ENCODE measurements around the gene SYT11. TPM values are rescaled to one million over a fixed set of nuclear protein-coding genes. Genes with fewer than 3 reads are reported as not detected.

The SYT11 gene, protein sequence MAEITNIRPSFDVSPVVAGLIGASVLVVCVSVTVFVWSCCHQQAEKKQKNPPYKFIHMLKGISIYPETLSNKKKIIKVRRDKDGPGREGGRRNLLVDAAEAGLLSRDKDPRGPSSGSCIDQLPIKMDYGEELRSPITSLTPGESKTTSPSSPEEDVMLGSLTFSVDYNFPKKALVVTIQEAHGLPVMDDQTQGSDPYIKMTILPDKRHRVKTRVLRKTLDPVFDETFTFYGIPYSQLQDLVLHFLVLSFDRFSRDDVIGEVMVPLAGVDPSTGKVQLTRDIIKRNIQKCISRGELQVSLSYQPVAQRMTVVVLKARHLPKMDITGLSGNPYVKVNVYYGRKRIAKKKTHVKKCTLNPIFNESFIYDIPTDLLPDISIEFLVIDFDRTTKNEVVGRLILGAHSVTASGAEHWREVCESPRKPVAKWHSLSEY
- 9.6 TPM for total RNA-seq
- long read RNA-seq, full-length matches to known transcripts = 3 of 10 reads
- long read RNA-seq, partial matches to known transcripts = 6 of 10 reads
- long read RNA-seq, other reads (novel, unspliced or antisense) = 1 of 10 reads

DNA sequence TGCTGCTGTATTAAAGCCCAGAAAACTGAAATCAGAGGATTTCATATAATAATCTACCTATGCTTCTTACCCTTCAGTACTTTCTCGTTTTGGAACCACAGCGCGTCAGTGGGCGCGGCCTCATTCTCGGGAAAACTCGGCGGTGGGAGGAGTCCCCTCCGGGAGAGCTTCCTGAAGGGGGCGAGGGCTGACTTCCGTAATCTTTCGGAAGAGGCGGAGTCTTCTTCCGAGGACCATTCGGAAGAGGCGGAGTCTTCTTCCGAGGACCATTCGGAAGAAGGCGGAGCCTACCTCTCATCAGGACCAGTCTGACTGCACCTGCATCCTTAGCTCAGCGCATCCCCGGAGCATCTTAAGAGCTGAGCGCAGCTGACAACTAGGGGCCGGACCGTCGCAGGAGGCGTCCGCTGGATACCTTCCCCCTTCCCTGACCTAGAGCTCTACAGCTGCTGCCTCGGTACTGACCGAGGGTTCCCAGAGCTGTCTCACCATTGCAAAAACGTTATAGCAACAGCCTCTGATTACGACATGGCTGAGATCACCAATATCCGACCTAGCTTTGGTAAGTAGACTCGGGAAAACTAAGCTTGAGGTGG, at the start of gene SYT11:
Gene SYT11 (plus strand): TSS at position 334 of the 596 bp plus-strand sequence. CDS start 195 bp downstream, at position 529.
- Histone ChIP-seq H3K27ac (peak within 1 kb of the TSS; percentile 78), H3K4me1 (peaks cover 45% of the 10 kb centered on the region), H3K9me3 (no peaks in the 10 kb centered on the region), H3K4me3 (peak within 1 kb of the TSS; percentile 55), H3K27me3 (ENCODE audit: low read depth) (no peaks in the 10 kb centered on the region), H3K36me3 (peaks cover 11% of the 10 kb centered on the region)
- ATAC-seq = peak; percentile 95 to 96
- peak; percentile 95 for DNase-seq
- intact Hi-C loops (cut with DNase I) = no loop called here
- TF ChIP-seq, protein P1, sequence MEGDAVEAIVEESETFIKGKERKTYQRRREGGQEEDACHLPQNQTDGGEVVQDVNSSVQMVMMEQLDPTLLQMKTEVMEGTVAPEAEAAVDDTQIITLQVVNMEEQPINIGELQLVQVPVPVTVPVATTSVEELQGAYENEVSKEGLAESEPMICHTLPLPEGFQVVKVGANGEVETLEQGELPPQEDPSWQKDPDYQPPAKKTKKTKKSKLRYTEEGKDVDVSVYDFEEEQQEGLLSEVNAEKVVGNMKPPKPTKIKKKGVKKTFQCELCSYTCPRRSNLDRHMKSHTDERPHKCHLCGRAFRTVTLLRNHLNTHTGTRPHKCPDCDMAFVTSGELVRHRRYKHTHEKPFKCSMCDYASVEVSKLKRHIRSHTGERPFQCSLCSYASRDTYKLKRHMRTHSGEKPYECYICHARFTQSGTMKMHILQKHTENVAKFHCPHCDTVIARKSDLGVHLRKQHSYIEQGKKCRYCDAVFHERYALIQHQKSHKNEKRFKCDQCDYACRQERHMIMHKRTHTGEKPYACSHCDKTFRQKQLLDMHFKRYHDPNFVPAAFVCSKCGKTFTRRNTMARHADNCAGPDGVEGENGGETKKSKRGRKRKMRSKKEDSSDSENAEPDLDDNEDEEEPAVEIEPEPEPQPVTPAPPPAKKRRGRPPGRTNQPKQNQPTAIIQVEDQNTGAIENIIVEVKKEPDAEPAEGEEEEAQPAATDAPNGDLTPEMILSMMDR (IDR thresholded peaks at IDR 0.05) = no peak

DNA sequence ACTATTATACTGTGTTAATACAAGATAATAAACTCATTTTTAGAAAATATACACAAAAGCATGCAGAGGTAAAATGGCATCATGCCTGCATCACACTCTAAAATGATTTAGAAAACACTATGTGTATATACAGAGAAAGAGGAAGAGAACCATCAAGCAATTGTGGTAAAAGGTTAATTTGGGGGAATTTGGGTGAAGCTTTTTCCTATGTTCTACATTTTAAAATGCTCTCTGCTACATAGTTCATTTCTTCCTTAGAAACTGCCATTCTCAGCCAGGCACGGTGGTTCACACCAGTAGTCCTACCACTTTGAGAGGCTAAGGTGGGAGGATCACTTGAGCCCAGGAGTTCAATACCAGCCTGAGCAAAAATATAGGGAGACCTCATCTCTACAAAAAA, 46.5 kb upstream of the SYT11 start:
- Histone ChIP-seq H3K27ac (no peak overlapping the region), H3K36me3 (peaks cover 85% of the 10 kb centered on the region), H3K27me3 (ENCODE audit: low read depth) (no peaks in the 10 kb centered on the region), H3K9me3 (no peaks in the 10 kb centered on the region), H3K4me1 (peaks cover 5% of the 10 kb centered on the region), H3K4me3 (no peak overlapping the region)
- intact Hi-C loops (cut with DNase I) = no loop called here
- no peak for DNase-seq
- ATAC-seq = no peak
- TF ChIP-seq, protein P1 (IDR thresholded peaks at IDR 0.05) = no peak

DNA sequence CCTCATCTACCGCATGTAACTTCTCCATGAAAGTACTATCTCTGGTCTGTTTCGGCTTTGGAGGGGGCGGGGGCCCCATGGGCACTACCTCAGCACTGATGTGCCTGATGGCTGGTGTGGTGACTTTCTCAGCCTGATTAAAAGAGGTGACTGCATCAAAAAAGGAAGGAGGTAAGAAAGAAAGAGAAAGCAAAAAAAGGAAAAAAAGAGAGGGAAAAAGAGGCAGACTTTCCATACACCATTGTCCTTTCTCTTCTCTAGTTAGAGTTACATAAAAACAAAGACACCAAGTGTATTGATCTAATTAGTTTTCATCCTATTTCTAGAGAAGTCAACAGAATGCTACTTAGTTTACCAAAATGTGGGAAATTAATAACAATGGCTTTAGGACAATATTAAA, 45.7 kb upstream of the SYT11 start:
- TF ChIP-seq, protein P1 (IDR thresholded peaks at IDR 0.05) = no peak

DNA sequence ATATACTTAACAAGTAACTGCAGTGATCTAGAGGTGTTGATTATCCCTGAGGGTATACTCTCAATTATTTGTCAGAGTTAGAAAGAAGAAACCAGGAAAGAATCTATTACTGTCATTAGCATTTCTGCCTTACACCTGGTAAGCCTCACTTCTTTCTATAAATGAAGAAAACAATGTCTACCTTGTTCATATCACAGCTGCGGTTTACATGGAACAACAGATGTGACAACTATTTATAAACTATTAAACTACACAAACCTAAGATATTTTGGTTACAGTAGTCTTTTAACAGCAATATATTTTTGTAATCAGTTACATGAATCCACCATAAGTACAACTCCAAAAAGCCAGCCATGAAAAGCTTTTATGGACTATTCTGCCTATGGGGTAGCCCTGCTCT, 43.0 kb upstream of the SYT11 start:
- Histone ChIP-seq H3K9me3 (no peaks in the 10 kb centered on the region), H3K4me3 (no peak overlapping the region), H3K36me3 (peaks cover 99% of the 10 kb centered on the region), H3K27ac (no peak overlapping the region), H3K4me1 (no peaks in the 10 kb centered on the region), H3K27me3 (ENCODE audit: low read depth) (no peaks in the 10 kb centered on the region)
- ATAC-seq (no peak), DNase-seq (no peak)
- TF ChIP-seq, protein P1 (IDR thresholded peaks at IDR 0.05) = no peak
- intact Hi-C loops (cut with DNase I) = no loop called here

More for the DNA sequence above, 45.7 kb upstream of the SYT11 start:
- DNase-seq (no peak), ATAC-seq (no peak)
- no peaks in the 10 kb centered on the region for H3K9me3 ChIP-seq
- H3K36me3 ChIP-seq = peaks cover 88% of the 10 kb centered on the region
- peaks cover 3% of the 10 kb centered on the region for H3K4me1 ChIP-seq
- no peak overlapping the region for H3K27ac ChIP-seq
- H3K27me3 ChIP-seq (ENCODE audit: low read depth) = no peaks in the 10 kb centered on the region
- intact Hi-C loops (cut with DNase I) = no loop called here
- no peak overlapping the region for H3K4me3 ChIP-seq

DNA sequence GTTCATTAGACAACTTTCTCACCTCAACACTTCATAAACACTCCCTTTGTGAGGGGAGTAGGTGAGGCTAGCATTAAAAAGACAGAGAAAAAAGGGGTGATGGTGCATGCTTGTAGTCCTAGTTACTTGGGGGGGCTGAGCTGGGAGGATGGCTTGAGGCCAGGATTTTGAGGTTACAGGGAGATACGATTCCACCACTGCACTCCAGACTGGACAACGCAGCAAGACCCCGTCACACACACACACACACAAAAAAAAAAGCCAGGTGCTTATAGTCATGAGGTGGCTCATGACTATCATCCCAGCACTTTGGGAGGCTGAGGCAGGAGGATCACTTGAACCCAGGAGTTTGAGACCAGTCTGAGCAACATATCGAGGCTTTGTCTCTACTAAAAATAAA, 31.9 kb upstream of the SYT11 start:
- no peaks in the 10 kb centered on the region for H3K27me3 ChIP-seq (ENCODE audit: low read depth)
- no peak overlapping the region for H3K27ac ChIP-seq
- intact Hi-C loops (cut with DNase I) = no loop called here
- no peaks in the 10 kb centered on the region for H3K4me1 ChIP-seq
- no peaks in the 10 kb centered on the region for H3K9me3 ChIP-seq
- no peak for ATAC-seq
- peaks cover 56% of the 10 kb centered on the region for H3K36me3 ChIP-seq
- no peak for DNase-seq
- TF ChIP-seq, protein P1 (IDR thresholded peaks at IDR 0.05) = no peak
- H3K4me3 ChIP-seq = no peak overlapping the region
